Body of pancreas (tissue), 4 donors: ENCODE measurements around the gene FAM90A26.
"Not testable (repeated sequence)": the region's sequence is repeated elsewhere in the genome, so short reads cannot be mapped to it uniquely, and the experiment has no call there.

Experiments
- CTCF ChIP-seq, 7 experiments: fragments of 450-650 bp in 4 of 7; fragments of 200-600 bp in 3 of 7; sonication (generic) in 3 of 7; IDR thresholded peaks; one replicate each; pipeline ENCODE4 v1.5.1; 2016 to 2019; ENCODE audit warnings: antibody characterized with exemption in 7 of 7
- POLR2A ChIP-seq, 3 donors: fragments of 450-650 bp; IDR thresholded peaks; one replicate each; pipeline ENCODE4 v1.6.1; 2016; ENCODE audit warnings: antibody characterized with exemption in 3 of 3, mild to moderate bottlenecking in 2 of 3

DNA sequence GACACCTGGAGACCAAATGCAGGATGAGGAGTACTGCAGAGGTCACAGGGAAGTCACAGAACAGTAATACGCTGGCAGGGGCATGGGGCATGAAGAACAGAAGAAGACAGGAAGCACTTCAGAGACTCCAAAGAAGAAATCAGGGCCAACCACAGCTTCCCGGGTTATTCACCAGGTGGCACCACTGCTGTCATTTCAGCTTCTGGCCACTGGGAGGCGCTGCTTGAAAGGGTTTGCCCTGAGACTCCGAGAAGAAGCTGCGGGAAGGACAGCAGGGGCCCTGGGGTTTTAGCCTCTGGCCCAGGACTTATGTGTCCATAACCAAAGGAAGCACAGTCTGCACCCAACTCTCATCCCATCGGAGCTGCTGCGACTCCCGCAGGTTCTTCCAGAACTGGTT lies 4.2 kb upstream of the FAM90A26 start:
- not testable (repeated sequence) for TF ChIP-seq CTCF, POLR2A (IDR thresholded peaks at IDR 0.05)
